GM10847 (cell line): Measurements from ENCODE around the gene MYO1D.

Experiments used
- POLR2A ChIP-seq: IDR thresholded peaks from 2 replicates; pipeline ENCODE4 v1.6.1; 2011; ENCODE audit not compliant: insufficient read length; ENCODE audit errors: extremely low read depth

The MYO1D gene

DNA sequence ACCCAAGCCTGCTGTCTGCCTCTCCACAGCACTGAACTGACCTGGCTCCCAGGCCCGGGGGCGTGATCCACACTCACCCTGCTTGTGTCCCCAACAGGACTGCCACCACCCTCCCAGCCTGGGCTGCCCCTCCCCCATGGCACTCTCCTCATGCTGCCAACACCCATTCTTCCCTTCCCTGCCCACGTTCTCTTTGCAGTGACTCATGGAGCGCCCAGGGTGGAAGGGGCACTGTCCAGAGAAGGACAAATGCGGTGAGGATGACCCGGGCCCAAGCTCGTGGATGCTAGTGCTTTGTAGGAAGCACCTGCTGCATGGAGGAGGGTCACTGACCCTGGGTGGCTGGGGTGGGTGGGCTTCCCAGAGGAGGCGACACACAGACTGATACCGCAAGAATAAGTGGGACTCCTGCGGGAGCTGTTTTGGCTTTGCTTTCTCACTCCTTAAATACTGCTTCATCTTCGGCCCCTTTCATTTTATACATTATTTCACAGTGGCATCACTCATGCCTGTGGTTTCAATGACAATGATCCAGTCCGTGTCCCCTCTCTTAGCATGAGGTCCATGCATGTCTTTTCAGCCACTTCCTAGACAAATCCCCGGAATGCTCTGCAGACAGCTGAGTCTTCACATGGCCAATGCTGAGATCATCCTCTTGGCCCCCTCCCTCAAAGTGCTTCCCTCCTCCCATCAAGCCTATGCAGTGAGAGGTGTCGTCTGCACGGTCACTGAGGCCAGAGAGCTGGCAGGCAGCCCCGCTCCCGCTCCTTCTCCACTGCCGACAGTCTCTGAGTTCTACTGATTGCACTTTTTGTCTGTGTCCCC is 372.5 kb downstream of the MYO1D start:
- no peak for TF ChIP-seq POLR2A

DNA sequence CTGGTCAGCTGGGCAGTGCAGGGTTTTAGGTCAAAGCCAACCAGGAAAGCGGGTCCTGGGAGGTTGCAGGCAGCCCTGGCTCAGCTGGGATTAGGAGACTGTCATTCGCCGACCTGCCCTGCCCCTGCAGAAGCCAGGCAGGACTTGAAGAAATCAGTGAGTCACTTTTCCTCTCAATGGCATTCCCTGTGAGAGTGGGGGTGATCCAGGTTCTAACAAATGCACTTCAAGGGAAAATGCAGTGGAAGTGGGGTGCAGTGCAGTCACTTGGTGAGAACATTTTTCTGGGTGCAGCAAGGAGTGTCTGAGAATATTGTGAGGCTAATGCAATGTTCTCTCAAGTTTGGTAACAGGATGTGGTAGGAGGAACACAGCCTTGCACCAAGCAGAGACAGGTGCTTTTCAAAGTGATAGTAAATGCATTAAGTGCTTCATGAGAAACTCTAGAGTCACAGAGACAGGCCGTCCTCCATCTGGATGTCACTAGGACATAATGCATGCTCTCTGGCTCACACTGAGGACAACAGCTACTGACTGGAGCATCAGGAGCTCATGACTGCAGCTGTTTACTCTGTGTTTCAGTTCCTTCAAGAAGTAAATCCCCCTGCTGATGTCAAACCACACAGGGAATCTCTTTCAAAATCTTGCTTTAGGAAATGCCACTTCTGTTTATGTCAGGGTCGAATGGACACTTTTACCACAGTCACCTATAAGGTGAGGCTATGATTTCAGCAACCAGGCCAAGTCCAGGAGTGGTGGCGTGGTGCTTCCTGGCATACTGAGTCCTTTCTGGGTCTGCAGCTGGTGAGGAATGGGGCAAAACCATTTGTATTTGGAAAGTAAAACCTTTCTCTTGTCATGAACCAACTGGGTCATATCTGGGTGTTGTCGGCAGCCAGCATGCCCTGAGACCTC is 373.4 kb downstream of the MYO1D start:
- no peak for TF ChIP-seq POLR2A

DNA sequence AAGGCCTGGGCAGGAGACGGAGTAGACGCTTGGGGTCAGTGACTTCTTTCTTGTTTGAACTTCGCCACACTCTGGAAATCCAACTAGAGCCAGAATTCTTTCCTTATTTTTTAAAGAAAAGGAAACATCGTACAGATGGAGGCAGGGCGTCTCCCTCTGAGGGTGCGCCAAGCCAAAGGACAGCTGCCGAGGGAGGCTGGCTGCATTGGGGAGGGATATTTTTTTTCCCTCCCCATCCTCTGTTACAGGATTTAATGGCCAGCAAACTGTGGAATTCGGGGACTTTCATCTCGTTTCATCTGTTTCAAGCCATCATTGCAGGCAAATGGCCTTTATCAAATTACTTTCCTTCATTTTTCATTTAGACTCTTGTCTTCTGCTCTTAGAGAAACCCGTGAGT is 374.2 kb downstream of the MYO1D start:
- TF ChIP-seq POLR2A, result no peak

DNA sequence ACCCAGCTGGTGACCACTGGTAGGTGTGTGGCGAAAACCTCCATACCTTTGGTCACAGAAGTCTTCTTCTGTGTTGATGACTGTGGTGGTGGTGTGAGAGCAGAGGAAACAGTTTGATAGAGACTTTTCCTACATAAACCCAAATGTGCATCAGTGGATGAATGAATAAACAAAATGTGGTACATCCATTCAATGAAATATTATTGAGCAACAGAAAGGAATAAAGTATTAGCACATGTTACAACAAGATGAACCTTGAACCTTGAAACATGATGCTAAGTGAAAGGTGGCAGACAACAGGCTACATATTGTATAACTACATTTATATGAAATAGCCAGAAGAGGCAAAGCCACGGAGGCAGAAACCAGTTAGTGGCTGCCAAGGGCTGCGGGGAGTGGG is 374.9 kb downstream of the MYO1D start:
- no peak for TF ChIP-seq POLR2A

DNA sequence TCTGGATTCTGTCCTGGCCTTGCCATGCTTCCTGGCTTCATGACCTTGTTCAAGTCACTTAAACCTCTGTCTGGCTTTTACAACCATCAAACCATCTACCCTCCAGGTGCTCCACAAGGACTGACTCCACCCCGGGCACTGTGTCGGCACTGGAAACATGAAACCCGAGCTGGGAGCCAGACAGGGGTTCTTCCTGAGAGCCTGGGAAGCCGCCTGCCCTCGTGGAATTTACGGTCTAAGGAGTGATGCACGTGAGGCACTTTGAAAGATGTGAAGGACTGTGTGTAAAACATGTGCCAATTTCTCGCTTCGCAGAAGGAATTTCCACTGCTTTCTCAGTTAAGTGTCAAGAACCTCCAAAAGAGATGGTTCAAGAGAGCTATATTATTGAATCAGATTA is 378.5 kb downstream of the MYO1D start:
- TF ChIP-seq POLR2A, result no peak

DNA sequence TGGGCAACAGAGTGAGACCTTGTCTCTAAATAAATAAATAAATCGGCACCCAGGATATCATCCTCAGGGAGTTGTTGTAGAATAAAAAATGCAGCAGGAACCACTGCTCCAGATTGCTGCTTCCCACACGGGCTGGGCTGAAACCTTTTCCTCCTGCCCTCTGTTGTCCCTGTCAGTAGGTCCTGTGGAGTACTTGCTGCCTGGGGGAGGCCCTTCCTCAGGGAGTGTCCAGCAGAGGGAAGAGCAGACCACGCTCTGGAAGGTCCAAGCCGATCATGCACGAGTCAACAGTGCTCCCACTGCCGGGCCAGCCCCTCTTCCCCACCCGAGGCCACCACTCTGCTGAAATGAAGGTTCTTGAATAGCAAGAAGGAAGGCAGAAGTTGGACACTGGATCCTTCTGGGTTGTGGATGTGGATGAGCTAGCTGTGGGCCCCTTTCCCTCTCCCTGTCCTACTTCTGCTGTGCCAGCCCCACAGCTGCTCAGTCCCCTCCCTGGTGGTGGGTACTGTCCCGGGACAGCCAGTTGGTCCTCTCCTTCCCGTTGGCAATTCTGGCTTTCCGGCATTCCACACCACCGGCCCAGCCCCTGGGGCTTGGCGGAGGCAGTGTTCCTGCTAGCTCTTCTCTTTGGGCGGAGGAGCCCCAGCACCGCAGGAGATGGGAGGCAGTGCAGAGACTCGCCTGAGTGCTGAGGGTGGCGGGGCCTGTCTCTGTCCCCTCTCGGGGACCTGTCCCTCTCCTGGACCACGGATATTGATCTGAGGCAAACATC is 379.3 kb downstream of the MYO1D start:
- no peak for TF ChIP-seq POLR2A

DNA sequence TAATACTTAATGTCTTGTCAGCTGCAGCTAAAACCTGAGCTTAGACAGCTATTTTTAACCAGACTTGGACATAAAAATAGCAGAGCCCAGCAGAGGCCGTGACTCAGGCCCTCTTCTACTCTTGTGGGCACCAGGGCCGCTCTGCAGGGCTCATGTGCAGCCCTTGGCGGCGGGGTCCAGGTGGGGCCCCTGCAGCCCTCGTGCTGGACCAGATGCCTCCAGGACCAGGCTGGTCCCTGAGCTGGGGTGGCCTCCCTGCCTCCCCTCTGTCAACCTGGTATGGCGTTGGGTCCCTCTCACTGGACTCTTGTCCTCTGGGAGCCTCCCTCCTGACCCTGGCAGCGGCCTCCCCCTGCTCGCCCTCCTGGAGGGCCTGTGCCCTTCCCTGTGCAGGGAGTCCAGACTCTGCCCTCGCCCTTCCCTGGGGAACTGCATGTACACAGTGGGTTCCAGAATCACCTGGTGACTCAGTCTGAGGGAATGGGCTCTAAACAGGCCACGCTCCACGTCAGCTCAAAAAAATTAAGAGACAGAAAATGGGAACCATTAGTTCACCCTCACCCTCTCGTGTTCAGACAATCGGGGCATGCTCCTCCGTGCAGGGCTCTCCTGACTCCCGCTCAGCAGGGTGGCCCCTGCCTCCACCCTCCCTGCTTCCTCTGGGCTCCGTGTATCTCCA is 380.4 kb downstream of the MYO1D start:
- no peak for TF ChIP-seq POLR2A

DNA sequence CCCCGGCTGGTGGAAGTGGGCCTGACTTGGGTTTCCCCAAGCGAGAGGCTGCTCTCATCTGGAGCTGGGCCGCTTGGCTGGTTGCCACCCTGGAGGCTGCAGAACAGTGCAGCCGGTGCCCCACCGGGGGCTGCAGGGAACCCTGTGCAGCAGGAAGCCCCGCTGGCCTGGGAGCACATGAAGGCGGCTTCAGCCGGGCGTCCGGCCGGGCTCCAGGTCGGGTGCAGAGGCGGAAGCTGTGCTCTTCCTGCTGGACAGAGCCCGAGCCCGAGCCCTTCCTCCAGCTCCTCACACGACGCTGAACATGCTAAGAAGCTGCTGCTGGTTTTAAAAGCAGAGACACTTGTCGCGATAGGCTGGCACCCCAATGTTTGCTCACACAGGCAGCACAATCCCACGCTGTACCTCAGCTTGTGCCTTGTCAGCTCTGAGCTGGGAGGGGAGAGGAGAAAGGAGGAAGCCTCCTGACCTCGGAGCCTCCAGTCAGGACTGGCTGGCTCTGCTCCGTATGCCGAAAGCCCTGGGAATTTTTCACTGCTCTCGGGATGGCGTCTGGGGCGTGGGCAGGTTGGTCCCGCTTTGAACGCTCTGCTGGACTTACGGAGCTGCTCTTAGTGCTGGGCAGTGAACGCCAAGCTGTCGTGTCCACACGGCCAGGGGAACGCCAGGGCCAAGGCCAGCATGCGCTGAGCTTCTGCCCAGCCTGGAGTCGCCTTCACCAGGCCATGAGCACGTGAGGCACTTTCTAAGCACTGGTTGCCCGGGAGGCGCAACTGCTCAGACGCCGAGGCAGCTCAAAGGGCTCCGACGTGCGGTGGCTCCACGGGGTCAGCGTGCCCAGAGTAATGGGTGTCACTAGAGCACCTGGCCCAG is 381.3 kb downstream of the MYO1D start:
- no peak for TF ChIP-seq POLR2A

DNA sequence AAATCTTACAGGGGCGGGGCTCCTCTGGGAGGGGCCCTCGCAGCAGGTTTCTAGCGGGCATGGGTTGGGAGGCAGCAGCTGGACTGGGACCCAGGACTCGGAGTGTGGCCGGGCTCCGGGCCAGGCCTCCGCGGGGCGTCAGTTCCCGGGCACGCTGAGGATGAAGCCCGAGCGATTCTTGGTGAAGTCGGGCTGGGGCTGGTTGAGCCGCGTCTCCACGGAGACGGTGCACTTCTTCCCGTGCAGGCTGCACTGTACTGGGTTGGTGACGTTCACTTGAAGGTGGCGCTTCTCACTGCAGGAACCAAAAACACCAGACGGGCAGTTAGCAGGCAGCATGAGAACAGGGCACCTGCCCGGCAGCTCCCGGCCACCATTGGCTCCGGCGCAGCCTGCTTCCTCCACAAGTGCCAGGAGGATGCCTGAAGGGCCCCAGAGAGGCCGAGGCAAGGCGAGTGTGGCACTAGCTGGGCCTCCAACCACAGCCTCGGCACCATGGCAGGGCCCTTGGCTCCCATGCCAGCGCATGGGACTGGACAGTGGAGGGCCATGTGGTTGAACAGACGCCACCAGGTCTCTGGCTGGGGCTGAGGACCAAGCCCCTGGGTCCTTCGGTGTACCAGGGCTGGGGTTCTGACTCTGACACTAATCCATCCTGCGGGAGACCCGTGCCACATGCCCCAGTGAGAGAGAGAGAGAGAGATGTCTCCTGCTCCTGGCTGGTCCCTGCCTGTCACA is 382.1 kb downstream of the MYO1D start:
- no peak for TF ChIP-seq POLR2A

DNA sequence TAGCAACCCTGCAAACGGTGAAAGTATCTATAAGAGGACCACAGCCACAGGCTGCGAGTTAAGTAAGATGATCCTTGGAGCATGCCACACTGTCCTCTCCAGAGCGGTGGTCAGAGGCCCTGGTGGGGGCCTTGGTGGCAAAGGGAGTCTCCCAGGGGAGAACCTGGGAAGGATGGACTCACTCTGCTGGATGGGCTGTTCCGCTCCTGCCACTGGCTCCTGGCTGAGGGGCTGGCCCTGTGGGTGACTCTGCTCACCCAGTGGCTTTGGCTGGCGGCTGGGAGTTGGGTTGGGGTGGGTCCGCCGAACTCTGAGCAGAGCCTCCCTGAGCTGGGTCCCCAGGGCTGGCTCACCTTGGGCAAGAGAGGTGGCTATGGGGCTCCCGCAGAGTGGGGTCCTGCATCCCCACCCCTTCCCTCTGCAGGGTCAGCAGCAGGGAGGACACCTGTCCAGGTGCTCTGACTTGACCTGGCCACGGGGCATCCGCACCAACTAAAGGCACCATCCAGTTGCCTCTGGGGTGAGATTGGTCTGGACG is 382.9 kb downstream of the MYO1D start:
- TF ChIP-seq POLR2A, result no peak

DNA sequence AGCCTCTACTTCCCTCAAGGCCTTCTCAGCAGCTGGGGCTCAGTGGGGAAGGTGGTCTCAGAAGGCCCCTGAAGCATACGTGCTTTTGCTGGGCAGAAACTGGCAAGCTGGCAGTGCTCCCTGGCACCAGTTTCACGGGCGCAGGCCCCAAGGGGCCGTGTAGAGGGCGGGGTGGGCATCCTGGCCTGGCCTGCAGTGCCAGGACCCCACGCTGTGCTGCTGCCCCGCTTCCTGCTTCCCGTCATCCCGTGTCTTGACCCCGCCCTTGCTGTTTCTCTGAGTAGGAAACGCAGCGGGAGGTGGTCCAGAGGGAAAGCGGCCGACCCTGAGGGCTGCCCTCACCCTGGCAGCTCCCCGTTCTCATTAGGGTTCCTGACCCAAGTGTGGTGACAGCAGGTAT is 383.4 kb downstream of the MYO1D start:
- no peak for TF ChIP-seq POLR2A

DNA sequence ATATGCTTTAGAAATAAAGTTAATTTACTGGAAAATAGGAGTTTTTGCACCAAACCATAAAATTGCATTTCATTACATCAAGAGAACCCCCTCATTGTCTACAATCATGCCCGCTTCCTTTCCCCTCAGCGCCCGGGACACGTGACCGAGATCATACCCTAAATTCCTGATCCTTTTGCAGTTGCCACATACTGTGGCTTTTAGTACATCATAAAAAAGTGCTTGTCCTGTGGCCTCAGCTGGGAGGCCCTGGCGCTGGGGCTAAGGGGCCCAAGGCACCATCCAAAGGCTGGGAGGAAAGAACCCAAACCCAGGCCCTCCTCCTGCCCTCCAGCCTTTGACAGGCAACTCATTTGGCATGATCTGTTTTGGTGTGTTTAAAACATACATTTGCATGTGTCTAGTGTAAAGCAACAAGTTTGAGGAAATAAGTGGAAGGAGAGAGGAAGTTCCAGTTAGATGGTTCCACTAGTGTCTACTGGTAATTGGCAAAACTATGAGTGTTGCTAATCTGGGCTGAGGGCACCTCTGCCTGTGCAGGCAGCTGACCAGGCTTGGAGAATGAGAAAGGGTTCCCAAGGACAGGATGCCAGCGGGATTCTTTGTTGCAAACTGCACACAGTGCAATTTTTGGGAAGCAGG is 384.2 kb downstream of the MYO1D start:
- no peak for TF ChIP-seq POLR2A

DNA sequence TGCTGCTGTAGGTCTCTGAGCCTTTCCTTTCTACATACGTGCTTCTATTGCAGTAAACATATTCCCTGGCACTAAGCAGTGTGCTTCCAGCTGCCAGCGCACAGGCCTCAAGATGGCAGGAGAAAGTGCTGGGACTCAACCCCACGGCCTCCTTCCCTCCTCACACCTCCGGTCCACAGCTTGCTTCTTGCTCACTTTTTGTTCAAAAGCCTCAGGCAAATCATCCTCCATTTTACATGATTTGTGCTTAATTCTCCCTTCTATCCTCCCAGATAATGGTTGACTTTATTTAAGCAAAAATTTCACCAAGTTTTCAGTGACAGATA is 384.7 kb downstream of the MYO1D start:
- TF ChIP-seq POLR2A, result no peak
